HEK293T (cell line): Measurements from ENCODE around the gene GPC1.

Experiments
- ARNT ChIP-seq: fragments of 450-650 bp; IDR thresholded peaks from 2 replicates; pipeline ENCODE4 v1.6.1; 2017; ENCODE audit warnings: mild to moderate bottlenecking
- BHLHE40 ChIP-seq: fragments of 450-650 bp; IDR thresholded peaks from 2 replicates; pipeline ENCODE4 v1.6.1; 2016; ENCODE audit warnings: mild to moderate bottlenecking, moderate library complexity, borderline replicate concordance
- ELF4 ChIP-seq: fragments of 450-650 bp; IDR thresholded peaks from 2 replicates; pipeline ENCODE4 v1.6.1; 2017; ENCODE audit warnings: antibody characterized with exemption
- FOXA1 ChIP-seq: fragments of 450-650 bp; IDR thresholded peaks from 2 replicates; pipeline ENCODE4 v1.6.1; 2016; ENCODE audit warnings: mild to moderate bottlenecking
- FOXK2 ChIP-seq: fragments of 450-650 bp; IDR thresholded peaks from 2 replicates; pipeline ENCODE4 v1.6.1; 2016; ENCODE audit warnings: mild to moderate bottlenecking
- FOXM1 ChIP-seq: fragments of 450-650 bp; IDR thresholded peaks from 2 replicates; pipeline ENCODE4 v1.6.1; 2017; ENCODE audit warnings: mild to moderate bottlenecking, borderline replicate concordance
- HDGF ChIP-seq: fragments of 450-650 bp; IDR thresholded peaks from 2 replicates; pipeline ENCODE4 v1.6.1; 2017; ENCODE audit warnings: antibody characterized with exemption, borderline replicate concordance
- L3MBTL2 ChIP-seq: fragments of 450-650 bp; conservative IDR thresholded peaks from 2 replicates; pipeline ENCODE4 v1.6.1; 2016; ENCODE audit warnings: mild to moderate bottlenecking
- LEF1 ChIP-seq: fragments of 450-650 bp; IDR thresholded peaks from 2 replicates; pipeline ENCODE4 v1.6.1; 2017; ENCODE audit warnings: mild to moderate bottlenecking, borderline replicate concordance
- NFRKB ChIP-seq: fragments of 450-650 bp; IDR thresholded peaks from 2 replicates; pipeline ENCODE4 v1.6.1; 2016; ENCODE audit warnings: mild to moderate bottlenecking, moderate library complexity
- SP1 ChIP-seq: fragments of 450-650 bp; IDR thresholded peaks from 2 replicates; pipeline ENCODE4 v1.6.1; 2017
- SUZ12 ChIP-seq: fragments of 450-650 bp; IDR thresholded peaks from 2 replicates; pipeline ENCODE4 v1.6.1; 2016; ENCODE audit warnings: mild to moderate bottlenecking
- TARDBP ChIP-seq: fragments of 450-650 bp; IDR thresholded peaks from 2 replicates; pipeline ENCODE4 v1.6.1; 2016
- ZNF384 ChIP-seq: fragments of 450-650 bp; IDR thresholded peaks from 2 replicates; pipeline ENCODE4 v1.6.1; 2016

GRCh38 chr2:240450532-240451107 lies 15.2 kb downstream of the GPC1 start:
- TF ChIP-seq FOXM1 (no peak), FOXK2 (no peak), TARDBP (no peak), ZNF384 (no peak), SUZ12 (no peak), FOXA1 (no peak), BHLHE40 (no peak), ARNT (no peak), ELF4 (no peak), SP1 (no peak), LEF1 (no peak), NFRKB (no peak), L3MBTL2 (no peak), HDGF (no peak)
